ENCODE measurements around the gene ABCB1. TPM values are rescaled to one million over a fixed set of nuclear protein-coding genes. Genes with fewer than 3 reads are reported as not detected.

Gene ABCB1
- total and polyA plus RNA-seq, 2 of the 13 experiments (the other 11 are each of a cell fraction or from before 2014, with no cell fraction given), result 42.8 to 52.6 TPM

DNA sequence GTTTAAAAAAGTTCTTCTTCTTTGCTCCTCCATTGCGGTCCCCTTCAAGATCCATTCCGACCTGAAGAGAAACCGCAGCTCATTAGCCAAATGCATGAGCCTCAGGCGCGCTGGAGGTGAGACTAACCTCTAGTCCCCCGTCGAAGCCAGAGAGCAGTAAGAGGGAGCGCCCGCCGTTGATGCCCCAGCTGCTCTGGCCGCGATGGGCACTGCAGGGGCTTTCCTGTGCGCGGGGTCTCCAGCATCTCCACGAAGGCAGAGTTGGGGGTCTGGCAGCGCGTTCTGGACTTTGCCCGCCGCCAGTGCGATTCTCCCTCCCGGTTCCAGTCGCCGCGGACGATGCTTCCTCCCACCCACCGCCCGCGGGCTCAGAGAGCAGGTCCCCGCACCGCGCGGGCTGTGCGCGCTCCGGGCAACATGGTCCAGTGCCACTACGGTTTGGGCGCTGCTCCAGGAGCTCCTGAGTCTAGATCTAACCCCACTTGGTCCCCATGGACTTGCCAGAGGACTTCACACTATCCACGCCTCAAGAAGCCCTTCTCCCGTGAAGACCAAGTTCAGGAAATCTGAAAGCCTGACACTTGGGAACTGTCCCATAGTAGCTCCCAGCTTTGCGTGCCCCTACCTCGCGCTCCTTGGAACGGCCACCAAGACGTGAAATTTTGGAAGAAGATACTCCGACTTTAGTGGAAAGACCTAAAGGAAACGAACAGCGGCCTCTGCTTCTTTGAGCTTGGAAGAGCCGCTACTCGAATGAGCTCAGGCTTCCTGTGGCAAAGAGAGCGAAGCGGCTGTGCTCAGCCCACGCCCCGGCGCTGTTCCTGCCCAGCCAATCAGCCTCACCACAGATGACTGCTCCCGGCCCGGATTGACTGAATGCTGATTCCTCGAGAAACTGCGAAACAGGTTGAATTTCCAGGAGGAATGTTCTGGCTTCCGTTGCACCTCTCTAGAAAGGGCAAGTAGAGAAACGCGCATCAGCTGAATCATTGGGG is at the start of gene ABCB1 (continued):
- TF ChIP-seq, protein P1, sequence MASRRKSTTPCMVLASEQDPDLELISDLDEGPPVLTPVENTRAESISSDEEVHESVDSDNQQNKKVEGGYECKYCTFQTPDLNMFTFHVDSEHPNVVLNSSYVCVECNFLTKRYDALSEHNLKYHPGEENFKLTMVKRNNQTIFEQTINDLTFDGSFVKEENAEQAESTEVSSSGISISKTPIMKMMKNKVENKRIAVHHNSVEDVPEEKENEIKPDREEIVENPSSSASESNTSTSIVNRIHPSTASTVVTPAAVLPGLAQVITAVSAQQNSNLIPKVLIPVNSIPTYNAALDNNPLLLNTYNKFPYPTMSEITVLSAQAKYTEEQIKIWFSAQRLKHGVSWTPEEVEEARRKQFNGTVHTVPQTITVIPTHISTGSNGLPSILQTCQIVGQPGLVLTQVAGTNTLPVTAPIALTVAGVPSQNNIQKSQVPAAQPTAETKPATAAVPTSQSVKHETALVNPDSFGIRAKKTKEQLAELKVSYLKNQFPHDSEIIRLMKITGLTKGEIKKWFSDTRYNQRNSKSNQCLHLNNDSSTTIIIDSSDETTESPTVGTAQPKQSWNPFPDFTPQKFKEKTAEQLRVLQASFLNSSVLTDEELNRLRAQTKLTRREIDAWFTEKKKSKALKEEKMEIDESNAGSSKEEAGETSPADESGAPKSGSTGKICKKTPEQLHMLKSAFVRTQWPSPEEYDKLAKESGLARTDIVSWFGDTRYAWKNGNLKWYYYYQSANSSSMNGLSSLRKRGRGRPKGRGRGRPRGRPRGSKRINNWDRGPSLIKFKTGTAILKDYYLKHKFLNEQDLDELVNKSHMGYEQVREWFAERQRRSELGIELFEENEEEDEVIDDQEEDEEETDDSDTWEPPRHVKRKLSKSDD (CRISPR knock-in tag; IDR thresholded peaks at IDR 0.05; ENCODE audit: low read depth), result no peak
- peak; percentile 92; the same call in 1 of the 2 replicates for TF ChIP-seq ZNF607 (CRISPR knock-in tag; IDR thresholded peaks at IDR 0.05; ENCODE audit: borderline replicate concordance)
- TF ChIP-seq TAF15 (IDR thresholded peaks at IDR 0.05; ENCODE audit: low read depth, low read length, poor library complexity, severe bottlenecking), result no peak
- TF ChIP-seq KLF12 (CRISPR knock-in tag; IDR thresholded peaks at IDR 0.05; ENCODE audit: borderline replicate concordance), result no peak
- TF ChIP-seq POLR2G (IDR thresholded peaks at IDR 0.05; ENCODE audit: low read depth, low read length), result peak; percentile 93
- no peak for TF ChIP-seq NBN (conservative IDR thresholded peaks at IDR 0.05)
- peak; percentile 17; the same call in 1 of the 2 replicates for TF ChIP-seq PHF21A (CRISPR knock-in tag; IDR thresholded peaks at IDR 0.05)
- TF ChIP-seq SCMH1 (CRISPR knock-in tag; IDR thresholded peaks at IDR 0.05; ENCODE audit: borderline replicate concordance), result no peak
- TF ChIP-seq, protein P2, sequence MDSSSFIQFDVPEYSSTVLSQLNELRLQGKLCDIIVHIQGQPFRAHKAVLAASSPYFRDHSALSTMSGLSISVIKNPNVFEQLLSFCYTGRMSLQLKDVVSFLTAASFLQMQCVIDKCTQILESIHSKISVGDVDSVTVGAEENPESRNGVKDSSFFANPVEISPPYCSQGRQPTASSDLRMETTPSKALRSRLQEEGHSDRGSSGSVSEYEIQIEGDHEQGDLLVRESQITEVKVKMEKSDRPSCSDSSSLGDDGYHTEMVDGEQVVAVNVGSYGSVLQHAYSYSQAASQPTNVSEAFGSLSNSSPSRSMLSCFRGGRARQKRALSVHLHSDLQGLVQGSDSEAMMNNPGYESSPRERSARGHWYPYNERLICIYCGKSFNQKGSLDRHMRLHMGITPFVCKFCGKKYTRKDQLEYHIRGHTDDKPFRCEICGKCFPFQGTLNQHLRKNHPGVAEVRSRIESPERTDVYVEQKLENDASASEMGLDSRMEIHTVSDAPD (CRISPR knock-in tag; IDR thresholded peaks at IDR 0.05), result no peak
- TF ChIP-seq HNRNPK (IDR thresholded peaks at IDR 0.05; ENCODE audit: low read depth, low read length, poor library complexity, severe bottlenecking), result no peak
- TF ChIP-seq, protein P3, sequence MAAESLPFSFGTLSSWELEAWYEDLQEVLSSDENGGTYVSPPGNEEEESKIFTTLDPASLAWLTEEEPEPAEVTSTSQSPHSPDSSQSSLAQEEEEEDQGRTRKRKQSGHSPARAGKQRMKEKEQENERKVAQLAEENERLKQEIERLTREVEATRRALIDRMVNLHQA (CRISPR knock-in tag; IDR thresholded peaks at IDR 0.05), result no peak
- TF ChIP-seq NFKBIZ (CRISPR knock-in tag; IDR thresholded peaks at IDR 0.05), result no peak
- TF ChIP-seq DR1 (CRISPR knock-in tag; IDR thresholded peaks at IDR 0.05), result no peak; the same call in 1 of the 2 replicates
- TF ChIP-seq KAT7 (CRISPR knock-in tag; IDR thresholded peaks at IDR 0.05; ENCODE audit: borderline replicate concordance), result peak; percentile 48; the same call in 1 of the 2 replicates
- no peak for TF ChIP-seq MTF1 (CRISPR knock-in tag; IDR thresholded peaks at IDR 0.05)
- TF ChIP-seq, protein P4, sequence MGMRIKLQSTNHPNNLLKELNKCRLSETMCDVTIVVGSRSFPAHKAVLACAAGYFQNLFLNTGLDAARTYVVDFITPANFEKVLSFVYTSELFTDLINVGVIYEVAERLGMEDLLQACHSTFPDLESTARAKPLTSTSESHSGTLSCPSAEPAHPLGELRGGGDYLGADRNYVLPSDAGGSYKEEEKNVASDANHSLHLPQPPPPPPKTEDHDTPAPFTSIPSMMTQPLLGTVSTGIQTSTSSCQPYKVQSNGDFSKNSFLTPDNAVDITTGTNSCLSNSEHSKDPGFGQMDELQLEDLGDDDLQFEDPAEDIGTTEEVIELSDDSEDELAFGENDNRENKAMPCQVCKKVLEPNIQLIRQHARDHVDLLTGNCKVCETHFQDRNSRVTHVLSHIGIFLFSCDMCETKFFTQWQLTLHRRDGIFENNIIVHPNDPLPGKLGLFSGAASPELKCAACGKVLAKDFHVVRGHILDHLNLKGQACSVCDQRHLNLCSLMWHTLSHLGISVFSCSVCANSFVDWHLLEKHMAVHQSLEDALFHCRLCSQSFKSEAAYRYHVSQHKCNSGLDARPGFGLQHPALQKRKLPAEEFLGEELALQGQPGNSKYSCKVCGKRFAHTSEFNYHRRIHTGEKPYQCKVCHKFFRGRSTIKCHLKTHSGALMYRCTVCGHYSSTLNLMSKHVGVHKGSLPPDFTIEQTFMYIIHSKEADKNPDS (CRISPR knock-in tag; IDR thresholded peaks at IDR 0.05), result no peak; the same call in 1 of the 2 replicates
- TF ChIP-seq, protein P5, sequence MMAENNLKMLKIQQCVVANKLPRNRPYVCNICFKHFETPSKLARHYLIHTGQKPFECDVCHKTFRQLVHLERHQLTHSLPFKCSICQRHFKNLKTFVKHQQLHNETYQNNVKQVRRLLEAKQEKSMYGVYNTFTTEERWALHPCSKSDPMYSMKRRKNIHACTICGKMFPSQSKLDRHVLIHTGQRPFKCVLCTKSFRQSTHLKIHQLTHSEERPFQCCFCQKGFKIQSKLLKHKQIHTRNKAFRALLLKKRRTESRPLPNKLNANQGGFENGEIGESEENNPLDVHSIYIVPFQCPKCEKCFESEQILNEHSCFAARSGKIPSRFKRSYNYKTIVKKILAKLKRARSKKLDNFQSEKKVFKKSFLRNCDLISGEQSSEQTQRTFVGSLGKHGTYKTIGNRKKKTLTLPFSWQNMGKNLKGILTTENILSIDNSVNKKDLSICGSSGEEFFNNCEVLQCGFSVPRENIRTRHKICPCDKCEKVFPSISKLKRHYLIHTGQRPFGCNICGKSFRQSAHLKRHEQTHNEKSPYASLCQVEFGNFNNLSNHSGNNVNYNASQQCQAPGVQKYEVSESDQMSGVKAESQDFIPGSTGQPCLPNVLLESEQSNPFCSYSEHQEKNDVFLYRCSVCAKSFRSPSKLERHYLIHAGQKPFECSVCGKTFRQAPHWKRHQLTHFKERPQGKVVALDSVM (CRISPR knock-in tag; IDR thresholded peaks at IDR 0.05), result no peak
- TF ChIP-seq THAP11 (CRISPR knock-in tag; IDR thresholded peaks at IDR 0.05), result peak; percentile 22; the same call in 1 of the 2 replicates
- no peak for TF ChIP-seq SRSF4 (IDR thresholded peaks at IDR 0.05; ENCODE audit: low read depth, low read length, poor library complexity, severe bottlenecking)
